ENCODE results near the gene SLC7A4.

Gene SLC7A4

DNA sequence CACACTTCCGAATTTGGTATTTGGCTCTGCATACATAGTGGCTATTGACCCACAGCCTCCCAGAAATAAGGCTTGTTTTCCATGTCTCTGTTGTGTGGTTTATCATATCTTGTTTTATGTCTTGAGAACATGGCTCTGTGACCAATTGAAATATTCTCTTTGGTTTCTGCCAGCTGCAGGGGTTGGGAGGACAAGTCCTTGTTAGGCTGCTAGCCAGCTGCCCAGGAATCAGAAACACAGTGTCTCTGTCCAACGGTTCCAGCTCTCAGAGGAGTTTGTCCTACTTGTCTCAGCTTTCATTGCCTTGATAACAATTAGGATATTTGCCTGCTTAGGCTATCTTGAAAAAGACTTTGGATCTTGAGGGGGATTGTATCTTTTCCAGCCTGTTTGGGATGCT is 6.0 kb upstream of the SLC7A4 start:
- no peak for DNase-seq

DNA sequence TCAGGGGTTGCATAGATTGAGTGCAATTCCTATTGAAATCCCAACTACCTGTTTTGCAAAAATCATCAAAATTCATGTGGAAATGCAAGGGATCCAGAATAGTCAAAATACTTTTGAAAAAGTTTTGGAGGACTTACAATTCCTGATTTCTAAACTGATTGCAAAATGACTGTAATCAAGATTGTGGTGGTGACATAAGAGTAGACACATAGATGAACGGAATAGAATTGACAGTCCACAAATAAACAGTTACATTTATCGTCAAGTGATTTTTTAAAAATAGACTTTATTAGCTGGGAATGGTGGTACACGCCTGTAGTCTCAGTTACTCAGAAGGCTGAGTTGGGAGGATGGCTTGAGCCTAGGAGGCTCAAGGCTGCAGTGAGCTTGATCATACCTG is 2.6 kb upstream of the SLC7A4 start:
- no peak for DNase-seq

DNA sequence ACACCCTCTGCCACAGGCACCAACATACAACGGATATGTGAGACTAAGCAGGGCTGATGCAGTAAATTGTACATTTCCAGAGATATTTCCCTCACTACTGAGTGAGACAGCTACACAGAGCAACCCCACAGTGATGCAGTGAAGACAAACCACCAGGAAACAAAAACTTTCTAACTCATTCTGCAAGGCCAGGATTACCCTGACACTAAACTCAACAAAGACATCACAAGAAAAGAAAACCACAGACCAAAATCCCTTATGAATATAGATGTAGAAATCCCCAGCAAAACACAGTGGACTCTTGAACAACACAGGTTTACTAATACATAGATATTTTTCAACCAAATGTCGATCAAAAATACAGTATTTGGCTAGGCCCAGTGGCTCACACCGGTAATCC is 1.5 kb upstream of the SLC7A4 start:
- no peak for DNase-seq

DNA sequence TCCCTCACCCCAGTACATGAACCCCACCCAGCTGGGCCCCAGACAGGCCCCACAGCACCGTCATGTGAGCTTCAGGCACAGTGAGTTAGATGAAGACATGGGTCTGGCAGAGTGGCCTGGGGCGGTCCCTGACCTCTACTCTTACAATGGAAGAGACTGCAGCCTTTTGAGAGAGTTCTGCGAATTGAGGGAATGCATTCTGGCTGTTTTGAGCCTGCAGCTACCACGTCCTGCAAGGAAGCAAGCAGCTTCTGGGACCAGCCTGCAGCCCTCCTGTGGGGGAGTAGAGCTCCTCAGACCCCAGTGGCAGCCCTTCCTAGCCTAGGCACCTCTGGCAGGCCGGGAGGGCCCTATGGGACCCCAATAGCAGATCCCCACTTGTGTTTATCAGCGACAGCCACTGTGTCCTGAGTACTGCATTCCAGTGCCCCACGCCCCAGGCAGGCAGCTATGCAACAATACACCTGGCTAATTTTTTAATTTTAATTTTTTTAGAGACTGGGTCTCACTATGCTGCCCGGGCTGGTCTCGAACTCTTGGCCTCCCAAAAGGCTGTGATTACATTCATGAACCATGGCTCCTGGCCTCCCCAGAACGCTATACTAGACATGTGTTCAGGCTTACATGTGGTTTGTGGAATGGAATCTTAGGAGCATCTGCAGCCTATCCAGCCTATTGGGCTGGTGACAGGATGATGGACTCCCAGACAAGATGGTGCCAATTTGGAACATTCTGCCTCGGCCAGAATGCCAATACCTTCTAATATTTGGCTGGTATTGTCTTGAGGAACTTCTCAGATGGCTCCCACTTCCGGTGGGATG is 717 bp upstream of the SLC7A4 start:
- DNase-seq = no peak

DNA sequence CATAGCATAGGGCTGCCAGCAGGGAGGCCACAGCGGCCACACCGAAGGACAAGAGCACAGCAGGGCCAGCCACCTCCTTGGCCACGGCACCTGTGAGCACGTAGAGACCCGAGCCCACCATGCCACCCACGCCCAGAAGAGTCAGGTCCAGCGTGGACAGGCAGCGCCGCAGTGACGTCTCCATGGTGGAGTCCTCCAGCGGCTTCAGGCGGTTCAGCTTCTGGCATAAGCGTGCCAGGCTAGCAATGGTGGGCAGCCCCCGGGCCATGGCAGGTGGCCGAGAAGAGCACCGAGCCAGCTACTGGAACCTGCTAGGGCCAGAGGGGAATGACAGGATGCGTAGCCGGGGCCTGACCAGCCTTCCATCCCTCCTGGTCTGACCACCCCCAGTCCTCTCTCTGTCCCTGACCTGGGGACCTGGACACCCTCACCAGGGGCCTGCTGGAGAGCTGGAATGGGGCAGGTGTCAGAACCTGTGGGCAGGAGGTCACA is 770 bp downstream of the SLC7A4 start:
- DNase-seq = no peak

DNA sequence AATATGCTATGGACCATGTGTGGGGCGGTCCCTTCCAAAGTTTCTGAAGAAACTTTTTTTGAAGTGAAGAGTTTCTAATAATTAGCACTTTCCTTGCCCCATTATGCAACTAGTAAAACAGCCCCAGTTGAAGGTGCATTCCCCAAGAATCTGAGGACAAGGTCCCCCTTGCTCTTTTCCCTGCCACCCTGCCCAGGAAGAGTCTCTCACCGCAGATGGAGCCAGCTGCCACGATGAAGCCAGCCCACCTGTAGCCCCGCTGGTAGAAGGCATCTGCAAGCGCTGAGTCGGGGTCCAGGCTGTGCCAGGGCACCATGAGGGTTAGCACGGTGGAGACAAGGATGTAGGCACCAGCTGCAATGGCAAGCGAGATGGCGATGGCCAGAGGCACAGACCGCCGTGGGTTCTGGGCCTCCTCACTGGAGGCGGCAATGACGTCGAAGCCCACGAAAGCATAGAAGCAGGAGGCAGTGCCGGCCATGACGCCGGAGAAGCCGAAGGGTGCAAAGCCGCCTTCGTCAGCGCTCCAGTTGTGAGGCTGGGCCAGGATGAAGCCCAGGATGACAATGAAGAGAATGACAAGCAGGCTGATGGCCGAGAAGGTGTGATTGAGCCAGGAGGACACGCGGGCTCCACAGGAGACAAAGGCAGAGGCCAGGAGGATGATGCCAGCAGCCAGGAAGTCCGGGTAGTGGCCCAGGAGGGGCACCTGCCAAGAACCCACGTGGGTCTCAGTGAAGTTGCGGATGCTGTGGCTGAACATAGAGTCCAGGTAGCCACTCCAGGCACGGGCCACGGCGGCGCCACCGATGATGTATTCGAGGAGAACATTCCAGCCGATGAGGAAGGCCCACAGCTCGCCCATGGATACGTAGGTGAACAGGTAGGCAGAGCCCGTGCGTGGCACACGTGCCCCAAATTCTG is 1.5 kb downstream of the SLC7A4 start:
- no peak for DNase-seq

DNA sequence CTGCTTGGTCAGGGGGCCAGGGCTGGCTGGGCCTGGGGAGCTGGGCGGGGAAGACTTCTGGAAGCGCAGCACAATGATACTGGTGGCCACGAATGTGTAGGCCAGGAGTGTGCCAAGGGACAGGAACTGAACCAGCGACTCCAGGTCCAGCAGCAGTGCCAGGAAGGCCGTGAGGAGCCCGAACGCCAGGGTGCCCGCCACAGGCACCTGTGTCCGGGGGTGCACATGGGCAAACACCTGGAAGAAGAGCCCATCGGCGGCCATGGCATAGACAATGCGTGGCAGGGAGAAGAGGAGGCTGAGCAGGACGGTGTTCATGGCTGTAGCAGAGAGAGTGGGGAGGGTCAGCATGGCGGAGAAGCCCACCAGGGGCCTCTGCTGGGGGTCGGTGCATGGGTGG is 2.3 kb downstream of the SLC7A4 start:
- DNase-seq = no peak

DNA sequence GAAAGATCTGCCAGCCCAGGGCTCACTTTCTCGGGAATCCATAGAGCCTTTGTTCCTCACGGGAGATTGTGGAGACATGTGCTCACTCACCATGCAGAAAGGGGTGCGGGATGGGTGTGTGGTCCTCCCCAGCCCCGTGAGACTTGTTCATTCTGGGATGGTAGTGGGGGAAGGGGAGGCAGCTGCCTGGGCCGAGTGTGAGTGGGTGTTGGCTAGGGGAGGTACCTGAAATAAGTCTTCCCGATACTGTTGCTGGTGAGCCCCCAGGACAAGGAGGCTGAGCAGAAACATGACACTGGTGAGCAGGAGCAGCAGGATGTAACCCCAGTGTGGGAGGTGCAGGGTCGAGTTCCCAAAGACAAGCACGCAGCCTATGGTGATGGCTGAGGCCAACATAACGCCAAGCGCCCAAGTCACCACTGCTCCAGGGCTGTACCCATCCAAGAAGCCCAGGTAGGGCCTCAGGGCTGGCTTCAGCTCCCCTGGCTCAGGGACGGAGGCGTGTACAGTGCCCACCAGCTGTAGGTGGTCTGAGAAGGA is 2.8 kb downstream of the SLC7A4 start:
- no peak for DNase-seq

DNA sequence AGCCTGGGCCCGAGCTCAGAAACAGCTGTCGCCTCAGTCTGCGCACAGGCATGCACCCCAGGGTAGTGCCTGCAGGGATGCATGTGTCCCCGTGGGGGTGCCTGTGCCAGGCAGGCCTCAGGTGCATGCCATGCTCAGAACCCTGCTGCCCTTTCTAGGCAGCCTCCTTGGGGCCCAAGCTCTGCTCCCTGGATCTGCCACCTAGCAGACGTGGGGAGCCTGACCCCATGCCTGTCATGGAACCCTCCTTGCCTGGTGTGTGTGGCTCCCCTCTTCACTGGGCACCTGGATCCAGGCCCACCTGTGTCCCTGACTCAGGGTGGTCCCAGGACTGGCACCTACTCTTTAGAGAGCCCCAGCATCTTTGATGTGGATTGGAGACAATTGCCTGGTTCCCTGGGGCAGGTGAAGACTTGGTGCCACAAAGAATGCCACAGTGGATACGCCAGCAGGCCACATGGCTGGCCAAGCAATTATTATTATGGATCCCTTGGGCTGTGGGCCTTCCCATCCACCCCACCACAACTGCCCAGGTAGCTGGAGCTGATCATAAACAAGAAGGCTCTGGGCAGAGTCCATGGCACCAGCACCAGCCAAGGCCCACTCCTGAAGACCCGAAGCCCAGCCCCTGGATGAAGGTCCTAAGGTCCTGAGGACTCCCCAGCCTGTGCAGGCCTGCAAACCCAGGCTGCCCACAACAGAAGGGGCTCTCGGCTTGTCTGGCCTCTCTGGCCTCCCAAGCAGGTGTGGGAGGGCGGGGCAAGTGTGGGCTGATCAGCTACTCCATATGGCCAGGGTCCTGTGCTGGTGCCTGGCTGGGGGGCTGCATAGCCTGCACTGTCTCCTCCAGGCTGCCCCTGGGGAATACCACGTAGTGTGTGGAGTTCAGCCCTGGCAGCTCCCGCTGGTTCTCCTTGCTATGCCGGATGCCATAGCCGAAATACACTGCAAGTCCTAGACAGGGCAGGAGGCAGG is 3.8 kb downstream of the SLC7A4 start:
- no peak for DNase-seq

DNA sequence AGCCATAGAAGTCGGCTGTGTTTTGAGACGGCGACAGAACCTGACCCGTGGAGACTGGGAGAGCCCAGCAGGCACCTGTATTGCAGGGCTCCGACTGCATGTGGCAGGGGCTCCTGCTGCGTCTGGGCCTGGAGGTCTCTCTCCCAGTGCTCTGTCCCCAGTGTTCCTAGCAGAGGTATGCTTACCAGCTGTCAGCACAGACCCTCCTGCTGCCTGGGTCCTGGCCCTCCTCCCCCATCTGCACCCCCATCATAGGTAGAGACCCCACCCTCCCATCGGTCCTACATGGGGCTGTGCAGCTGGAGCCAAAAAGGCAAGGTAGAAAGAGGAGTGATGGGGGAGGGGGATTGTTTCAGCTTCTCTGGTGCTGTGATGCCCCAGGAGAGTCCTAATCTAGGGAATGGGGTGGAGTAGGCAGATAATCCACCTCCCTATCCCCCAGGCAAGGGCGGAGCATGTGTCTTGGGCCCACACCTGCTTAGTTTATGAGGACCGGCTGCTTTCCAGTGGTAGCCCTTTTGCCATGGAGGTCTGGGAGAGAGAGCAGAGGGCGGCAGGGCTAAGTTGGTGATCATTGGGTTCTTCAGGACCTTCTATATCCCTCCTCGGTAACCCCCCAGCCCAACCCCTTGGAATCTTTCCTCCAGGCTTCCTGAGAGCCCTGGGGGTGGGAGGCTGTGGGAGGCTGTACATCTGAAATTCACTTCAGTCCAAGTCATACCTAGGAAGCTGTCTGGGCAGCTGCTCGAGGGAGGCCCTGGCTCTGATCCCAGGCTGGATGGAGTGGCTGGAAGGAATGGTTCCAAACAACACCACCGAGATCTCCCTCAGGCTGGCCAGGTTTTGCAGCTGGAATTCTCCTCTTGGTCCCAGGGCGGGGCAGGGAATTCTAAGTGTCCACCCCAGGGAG is 5.3 kb downstream of the SLC7A4 start:
- DNase-seq = no peak

DNA sequence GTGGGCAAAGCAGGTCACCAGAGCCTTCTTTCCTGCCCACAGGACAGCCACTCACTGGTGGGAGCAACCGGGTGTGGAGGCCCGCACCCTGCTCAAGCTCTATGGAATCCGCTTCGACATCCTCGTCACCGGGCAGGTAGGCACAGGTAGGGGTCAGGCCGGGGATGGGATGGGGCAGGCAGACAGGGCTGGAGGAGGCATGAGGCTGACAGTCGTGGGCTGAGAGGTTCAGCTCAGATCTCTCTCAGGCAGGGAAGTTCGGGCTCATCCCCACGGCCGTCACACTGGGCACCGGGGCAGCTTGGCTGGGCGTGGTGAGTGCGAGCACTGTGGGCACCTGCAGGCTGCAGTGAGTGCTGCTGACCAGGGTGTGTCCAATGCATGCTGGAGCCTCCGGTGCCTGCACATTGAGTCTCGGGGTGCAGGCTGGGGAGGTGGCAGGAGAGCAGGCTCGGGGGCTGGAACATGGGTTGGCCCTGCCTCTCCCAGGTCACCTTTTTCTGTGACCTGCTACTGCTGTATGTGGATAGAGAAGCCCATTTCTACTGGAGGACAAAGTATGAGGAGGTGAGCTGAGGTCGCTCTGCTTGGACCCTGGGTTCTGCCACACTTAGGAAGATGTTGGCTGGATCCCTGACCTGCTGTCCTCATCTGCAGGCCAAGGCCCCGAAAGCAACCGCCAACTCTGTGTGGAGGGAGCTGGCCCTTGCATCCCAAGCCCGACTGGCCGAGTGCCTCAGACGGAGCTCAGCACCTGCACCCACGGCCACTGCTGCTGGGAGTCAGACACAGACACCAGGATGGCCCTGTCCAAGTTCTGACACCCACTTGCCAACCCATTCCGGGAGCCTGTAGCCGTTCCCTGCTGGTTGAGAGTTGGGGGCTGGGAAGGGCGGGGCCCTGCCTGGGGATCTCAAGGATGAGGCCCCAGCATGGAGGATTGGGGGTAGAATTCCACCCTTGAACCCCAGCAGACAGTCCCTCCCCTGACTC is 6.3 kb downstream of the SLC7A4 start:
- no peak for DNase-seq

DNA sequence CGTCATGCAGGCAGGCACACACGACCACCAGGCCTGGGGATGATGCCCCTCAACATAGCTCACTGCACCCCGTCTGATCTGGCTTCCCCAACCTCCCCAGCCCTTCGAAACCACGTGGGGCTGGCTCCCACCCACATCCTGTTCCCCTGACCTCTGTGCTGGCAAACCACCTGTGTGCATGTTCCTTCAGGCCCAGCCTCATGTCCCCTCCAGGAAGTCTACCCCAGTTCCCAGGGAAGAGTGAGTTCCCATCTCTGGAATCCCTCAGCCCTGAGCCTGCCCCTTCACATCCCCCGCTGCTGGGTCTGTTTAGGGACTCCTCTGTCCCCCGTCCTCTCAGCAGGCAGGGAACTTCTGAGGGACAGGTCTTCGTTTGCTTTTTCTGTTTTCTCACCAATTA is 7.1 kb downstream of the SLC7A4 start:
- no peak for DNase-seq

DNA sequence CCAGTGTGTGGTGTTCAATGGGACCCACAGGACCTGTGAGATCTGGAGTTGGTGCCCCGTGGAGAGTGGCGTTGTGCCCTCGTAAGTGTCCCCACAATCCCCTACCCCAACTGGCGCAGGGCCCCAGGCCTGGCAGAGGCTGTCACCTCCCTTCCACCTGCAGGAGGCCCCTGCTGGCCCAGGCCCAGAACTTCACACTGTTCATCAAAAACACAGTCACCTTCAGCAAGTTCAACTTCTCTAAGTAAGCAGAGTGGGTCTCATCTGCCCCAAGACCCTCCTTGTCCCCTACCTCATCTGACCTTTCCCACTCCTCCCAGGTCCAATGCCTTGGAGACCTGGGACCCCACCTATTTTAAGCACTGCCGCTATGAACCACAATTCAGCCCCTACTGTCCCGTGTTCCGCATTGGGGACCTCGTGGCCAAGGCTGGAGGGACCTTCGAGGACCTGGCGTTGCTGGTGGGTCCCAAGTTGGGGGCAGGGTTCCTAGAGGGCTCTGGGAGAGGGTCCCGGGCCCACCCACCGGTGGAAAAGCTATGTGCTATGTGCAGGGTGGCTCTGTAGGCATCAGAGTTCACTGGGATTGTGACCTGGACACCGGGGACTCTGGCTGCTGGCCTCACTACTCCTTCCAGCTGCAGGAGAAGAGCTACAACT is 9.3 kb downstream of the SLC7A4 start:
- no peak for DNase-seq

DNA sequence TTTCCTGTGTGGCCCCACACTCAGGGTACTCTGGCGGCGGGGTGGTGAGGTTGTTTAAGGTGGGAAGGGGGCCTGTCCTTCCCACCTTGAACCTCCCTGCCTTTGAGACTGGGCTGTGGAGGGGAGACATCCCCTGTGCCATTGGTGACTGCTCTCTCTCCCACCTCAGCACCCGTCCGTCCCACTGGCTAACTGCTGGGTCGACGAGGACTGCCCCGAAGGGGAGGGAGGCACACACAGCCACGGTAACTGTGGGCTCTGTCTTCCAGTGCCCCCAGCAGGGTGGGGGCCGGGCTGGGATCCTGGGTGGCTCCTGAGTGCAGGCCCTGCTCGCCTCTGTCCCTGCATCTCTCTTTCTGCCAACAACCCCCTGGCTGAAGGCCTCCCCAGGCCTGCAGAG is 9.9 kb downstream of the SLC7A4 start:
- DNase-seq = no peak

DNA sequence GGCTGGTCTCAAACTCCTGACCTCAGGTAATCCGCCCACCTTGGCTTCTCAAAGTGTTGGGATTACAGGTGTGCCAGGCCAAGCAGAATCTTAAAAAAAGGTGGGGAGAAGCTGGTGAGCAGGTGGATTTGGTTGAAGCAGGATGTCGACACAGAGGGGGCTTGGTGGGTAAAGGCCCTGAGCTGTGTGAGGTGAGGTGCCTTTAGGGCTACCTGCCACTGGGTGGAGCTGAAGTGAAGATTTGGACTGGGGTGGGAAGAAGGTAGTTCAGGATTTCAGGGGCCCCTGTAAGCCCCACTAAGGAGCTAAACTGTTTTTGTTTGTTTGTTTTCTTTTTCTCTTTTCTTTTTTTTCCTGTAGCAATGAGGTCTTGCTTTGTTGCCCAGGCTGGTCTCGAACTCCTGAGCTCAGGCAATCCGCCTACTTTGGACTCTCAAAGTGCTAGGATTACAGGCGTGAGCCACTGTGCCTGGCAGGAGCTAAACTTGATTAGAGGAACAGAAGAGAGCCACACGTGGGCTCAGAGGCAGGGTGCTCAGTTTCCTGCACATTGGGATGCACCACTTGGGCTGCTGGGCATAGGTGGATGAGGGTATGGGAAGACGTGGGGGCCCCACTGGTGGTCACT is 11.4 kb downstream of the SLC7A4 start:
- no peak for DNase-seq

DNA sequence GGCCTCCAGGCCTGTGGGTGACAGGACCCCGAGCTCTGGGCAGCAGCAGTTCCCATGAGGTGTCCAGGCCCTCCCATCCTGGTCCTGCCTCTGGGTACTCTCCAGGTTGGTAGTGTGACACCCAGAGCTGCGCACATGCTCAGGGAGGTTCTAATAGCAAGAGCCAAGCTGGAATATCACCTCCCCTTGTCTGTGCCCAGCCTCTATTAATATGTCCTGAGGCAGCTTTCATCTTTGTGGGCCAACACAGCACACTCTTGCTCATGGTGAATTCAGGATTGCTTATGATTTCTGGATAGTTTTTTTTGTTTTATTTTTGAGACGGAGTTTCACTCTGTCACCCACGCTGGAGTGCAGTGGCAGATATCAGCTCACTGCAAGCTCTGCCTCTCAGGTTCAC is 14.0 kb downstream of the SLC7A4 start:
- no peak for DNase-seq

DNA sequence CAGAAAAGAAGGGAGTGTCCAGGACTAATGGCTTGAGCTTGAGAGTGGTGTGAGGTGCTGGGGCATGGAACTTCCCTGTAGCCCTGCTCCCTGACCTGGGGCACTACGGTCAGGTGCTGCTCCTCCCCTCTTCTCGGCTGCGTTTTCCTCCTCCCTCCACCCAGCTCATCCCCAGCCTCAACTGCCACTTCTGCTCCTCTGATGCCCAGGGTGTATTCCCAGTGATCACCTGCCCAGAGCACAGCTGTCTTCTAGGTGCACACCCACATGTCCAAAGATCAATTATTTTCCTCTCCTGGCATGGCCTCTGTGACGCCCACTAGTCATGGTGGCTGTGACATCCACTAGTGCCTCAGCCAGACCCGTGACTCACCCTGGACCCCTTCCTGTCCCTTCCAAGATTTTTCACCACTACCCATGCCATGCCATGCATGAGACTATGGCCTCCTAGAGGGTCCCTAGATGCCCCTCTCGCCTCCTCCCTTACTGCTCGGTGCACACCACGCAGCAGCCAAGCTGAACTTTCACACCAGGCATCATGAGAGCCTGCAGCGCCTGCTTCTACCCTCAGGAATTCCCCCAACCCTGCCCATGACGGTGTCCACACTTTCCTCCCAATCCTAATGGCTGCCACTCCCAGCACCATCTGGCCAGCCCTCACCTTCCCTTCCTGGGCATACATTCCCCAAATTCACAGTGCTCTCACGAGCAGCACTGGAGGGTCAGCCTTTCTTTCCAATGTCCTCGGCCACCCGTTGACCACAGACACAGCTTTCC is 15.5 kb downstream of the SLC7A4 start:
- DNase-seq = no peak

DNA sequence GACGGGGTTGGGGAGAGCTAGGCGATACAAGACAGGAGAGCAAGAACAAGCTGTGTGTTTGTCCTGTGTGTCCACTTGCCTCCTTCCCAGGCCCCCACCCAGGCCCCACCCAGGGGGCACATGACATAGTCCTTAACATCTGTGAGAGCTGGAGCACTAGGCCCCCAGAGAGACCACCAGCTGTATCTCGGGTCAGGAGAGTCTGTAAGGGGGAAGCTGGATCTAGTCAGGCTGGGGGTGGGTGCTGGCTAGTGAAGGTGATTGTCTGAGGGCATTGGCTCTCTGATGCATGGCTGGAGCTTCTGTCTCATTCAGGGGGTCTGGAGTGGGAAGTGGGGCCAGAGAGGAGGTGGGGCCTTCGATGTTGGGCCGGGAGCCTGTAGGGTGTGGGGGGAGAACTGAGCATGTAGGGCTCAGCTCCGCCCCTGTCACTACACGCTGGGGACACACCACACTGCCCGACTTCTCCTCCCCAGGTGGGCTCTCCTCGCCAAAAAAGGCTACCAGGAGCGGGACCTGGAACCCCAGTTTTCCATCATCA is 16.8 kb downstream of the SLC7A4 start:
- DNase-seq = no peak
